ENCODE measurements around the gene ACSL6. TPM values are rescaled to one million over a fixed set of nuclear protein-coding genes. Genes with fewer than 3 reads are reported as not detected.

Gene ACSL6
- total RNA-seq, 1 experiment from 2014 or later = 4.8 TPM

DNA sequence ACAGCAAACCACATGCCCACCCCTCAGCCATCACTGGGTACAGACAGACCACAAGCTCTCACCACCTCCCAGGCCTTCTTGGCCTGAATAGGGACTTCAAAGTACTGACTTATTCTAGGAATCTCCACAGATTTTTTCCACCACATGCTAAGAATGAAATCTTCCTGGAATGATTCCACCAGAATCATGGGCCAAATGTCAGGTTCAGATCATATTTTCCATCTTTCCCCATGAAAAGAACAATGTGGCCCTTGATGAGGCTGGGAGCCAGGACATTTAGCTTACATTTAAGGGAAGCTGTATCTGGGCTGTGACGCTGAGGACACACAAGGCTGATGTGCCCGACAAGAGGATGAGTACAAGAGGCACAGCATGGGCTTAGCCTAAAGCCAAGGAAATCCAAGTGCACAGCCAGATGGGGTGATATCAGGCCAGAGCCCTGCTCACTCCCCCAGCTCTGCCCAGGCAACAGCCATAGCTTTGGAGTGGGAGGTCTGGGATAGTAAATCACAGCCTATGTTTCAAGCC, 28.1 kb downstream of the ACSL6 start:
- ATAC-seq (no peak), DNase-seq (ENCODE audit: low spot score) (no peak)
- CTCF ChIA-PET = interaction anchor here (1.3 kb wide), 1 partner anchor 24 kb away, joined by 4 read pairs; no protein-coding TSS in a partner anchor
- POLR2A ChIA-PET = no interaction called here
- no peaks in the 10 kb centered on the region for H3K9me3 Mint-ChIP-seq
- no peaks in the 10 kb centered on the region for H3K4me1 Mint-ChIP-seq
- no peak overlapping the region for H3K27ac Mint-ChIP-seq
- no peak for TF ChIP-seq MXD4 (CRISPR knock-in tag; IDR thresholded peaks at IDR 0.05; ENCODE audit: borderline replicate concordance)
- no peak for TF ChIP-seq JAZF1 (CRISPR knock-in tag; IDR thresholded peaks at IDR 0.05)
- TF ChIP-seq, protein P1, sequence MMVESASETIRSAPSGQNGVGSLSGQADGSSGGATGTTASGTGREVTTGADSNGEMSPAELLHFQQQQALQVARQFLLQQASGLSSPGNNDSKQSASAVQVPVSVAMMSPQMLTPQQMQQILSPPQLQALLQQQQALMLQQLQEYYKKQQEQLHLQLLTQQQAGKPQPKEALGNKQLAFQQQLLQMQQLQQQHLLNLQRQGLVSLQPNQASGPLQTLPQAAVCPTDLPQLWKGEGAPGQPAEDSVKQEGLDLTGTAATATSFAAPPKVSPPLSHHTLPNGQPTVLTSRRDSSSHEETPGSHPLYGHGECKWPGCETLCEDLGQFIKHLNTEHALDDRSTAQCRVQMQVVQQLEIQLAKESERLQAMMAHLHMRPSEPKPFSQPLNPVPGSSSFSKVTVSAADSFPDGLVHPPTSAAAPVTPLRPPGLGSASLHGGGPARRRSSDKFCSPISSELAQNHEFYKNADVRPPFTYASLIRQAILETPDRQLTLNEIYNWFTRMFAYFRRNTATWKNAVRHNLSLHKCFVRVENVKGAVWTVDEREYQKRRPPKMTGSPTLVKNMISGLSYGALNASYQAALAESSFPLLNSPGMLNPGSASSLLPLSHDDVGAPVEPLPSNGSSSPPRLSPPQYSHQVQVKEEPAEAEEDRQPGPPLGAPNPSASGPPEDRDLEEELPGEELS (CRISPR knock-in tag; IDR thresholded peaks at IDR 0.05) = no peak
- no peak for TF ChIP-seq E2F1 (CRISPR knock-in tag; IDR thresholded peaks at IDR 0.05)
- TF ChIP-seq, protein P2, sequence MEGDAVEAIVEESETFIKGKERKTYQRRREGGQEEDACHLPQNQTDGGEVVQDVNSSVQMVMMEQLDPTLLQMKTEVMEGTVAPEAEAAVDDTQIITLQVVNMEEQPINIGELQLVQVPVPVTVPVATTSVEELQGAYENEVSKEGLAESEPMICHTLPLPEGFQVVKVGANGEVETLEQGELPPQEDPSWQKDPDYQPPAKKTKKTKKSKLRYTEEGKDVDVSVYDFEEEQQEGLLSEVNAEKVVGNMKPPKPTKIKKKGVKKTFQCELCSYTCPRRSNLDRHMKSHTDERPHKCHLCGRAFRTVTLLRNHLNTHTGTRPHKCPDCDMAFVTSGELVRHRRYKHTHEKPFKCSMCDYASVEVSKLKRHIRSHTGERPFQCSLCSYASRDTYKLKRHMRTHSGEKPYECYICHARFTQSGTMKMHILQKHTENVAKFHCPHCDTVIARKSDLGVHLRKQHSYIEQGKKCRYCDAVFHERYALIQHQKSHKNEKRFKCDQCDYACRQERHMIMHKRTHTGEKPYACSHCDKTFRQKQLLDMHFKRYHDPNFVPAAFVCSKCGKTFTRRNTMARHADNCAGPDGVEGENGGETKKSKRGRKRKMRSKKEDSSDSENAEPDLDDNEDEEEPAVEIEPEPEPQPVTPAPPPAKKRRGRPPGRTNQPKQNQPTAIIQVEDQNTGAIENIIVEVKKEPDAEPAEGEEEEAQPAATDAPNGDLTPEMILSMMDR (IDR thresholded peaks at IDR 0.05) = no peak
- TF ChIP-seq SOX15 (CRISPR knock-in tag; IDR thresholded peaks at IDR 0.05) = no peak
- no peak for TF ChIP-seq ZNF138 (CRISPR knock-in tag; conservative IDR thresholded peaks at IDR 0.05)
- no peak for TF ChIP-seq AR (CRISPR knock-in tag; IDR thresholded peaks at IDR 0.05)
- no peak for TF ChIP-seq NR1H2 (CRISPR knock-in tag; IDR thresholded peaks at IDR 0.05)
- no peak for TF ChIP-seq NR3C1 (CRISPR knock-in tag; conservative IDR thresholded peaks at IDR 0.05; ENCODE audit: low read depth)
- TF ChIP-seq ETV6 (CRISPR knock-in tag; IDR thresholded peaks at IDR 0.05) = no peak
- no peaks in the 10 kb centered on the region for H3K36me3 Mint-ChIP-seq
- H3K4me3 Mint-ChIP-seq = no peak overlapping the region
- H3K27me3 Mint-ChIP-seq (ENCODE audit: low read depth) = no peaks in the 10 kb centered on the region

- Mint-ChIP-seq H3K36me3 (no peaks in the 10 kb centered on the region), H3K4me3 (no peak overlapping the region), H3K4me1 (no peaks in the 10 kb centered on the region), H3K9me3 (no peaks in the 10 kb centered on the region), H3K27me3 (ENCODE audit: low read depth) (no peaks in the 10 kb centered on the region), H3K27ac (no peak overlapping the region)
- DNase-seq (ENCODE audit: low spot score) (no peak), ATAC-seq (no peak)
- ChIA-PET POLR2A (no interaction called here), CTCF (no interaction called here)
- TF ChIP-seq E2F5 (CRISPR knock-in tag; IDR thresholded peaks at IDR 0.05) = no peak
- TF ChIP-seq ZNF416 (CRISPR knock-in tag; IDR thresholded peaks at IDR 0.05) = no peak
- TF ChIP-seq PRDM15 (CRISPR knock-in tag; IDR thresholded peaks at IDR 0.05) = no peak
- TF ChIP-seq, protein P3, sequence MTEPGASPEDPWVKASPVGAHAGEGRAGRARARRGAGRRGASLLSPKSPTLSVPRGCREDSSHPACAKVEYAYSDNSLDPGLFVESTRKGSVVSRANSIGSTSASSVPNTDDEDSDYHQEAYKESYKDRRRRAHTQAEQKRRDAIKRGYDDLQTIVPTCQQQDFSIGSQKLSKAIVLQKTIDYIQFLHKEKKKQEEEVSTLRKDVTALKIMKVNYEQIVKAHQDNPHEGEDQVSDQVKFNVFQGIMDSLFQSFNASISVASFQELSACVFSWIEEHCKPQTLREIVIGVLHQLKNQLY (CRISPR knock-in tag; IDR thresholded peaks at IDR 0.05) = no peak
- no peak for TF ChIP-seq ZNF121 (CRISPR knock-in tag; IDR thresholded peaks at IDR 0.05)
- TF ChIP-seq ZNF423 (CRISPR knock-in tag; IDR thresholded peaks at IDR 0.05) = no peak
- no peak for TF ChIP-seq NR2C2 (CRISPR knock-in tag; IDR thresholded peaks at IDR 0.05)
- TF ChIP-seq RELA (CRISPR knock-in tag; IDR thresholded peaks at IDR 0.05; ENCODE audit: borderline replicate concordance) = no peak
- no peak for TF ChIP-seq HMGXB4 (CRISPR knock-in tag; IDR thresholded peaks at IDR 0.05)
- no peak for TF ChIP-seq FOXK1 (CRISPR knock-in tag; IDR thresholded peaks at IDR 0.05)
- no peak for TF ChIP-seq SMAD4 (CRISPR knock-in tag; IDR thresholded peaks at IDR 0.05)
Measured at GRCh38 chr5:131981516-131981915, 29.9 kb downstream of the ACSL6 start.
